K562 (cell line): ENCODE measurements around the gene MMP11. TPM values are rescaled to one million over a fixed set of nuclear protein-coding genes. Genes with fewer than 3 reads are reported as not detected.

Experiments
- CBX2 ChIP-seq: fragments of 200-600 bp; sonication (generic); IDR thresholded peaks from one replicate; pipeline ENCODE4 v1.6.1; 2012; ENCODE audit warnings: mild to moderate bottlenecking, low read length, inconsistent platforms; ENCODE audit not compliant: insufficient read depth, poor library complexity, severe bottlenecking
- EGR1 ChIP-seq: fragments of 450-650 bp; conservative IDR thresholded peaks from 2 replicates; pipeline ENCODE4 v1.6.1; 2017; ENCODE audit warnings: mild to moderate bottlenecking
- GATAD2B ChIP-seq: fragments of 450-650 bp; IDR thresholded peaks from 2 replicates; pipeline ENCODE4 v1.6.1; 2017; ENCODE audit warnings: mild to moderate bottlenecking, borderline replicate concordance
- KHSRP ChIP-seq: fragments of 450-650 bp; IDR thresholded peaks from 2 replicates; pipeline ENCODE4 v1.6.1; 2017
- MCM3 ChIP-seq: fragments of 450-650 bp; IDR thresholded peaks from 2 replicates; pipeline ENCODE4 v1.6.1; 2016
- PRMT5 ChIP-seq: sonication (generic); formaldehyde crosslinking; IDR thresholded peaks from 2 replicates; pipeline ENCODE4 v1.5.0; 2020; ENCODE audit warnings: missing genetic modification reagents
- PYGO2 ChIP-seq: fragments of 450-650 bp; IDR thresholded peaks from 2 replicates; pipeline ENCODE4 v1.6.1; 2016; ENCODE audit warnings: mild to moderate bottlenecking, missing genetic modification characterization, moderate library complexity, missing compliant biosample characterization
- SMAD4 ChIP-seq: fragments of 250-450 bp; sonication (Bioruptor Pico); conservative IDR thresholded peaks from 2 replicates; pipeline ENCODE4 v1.8.0; 2021; ENCODE audit warnings: inconsistent platforms, mild to moderate bottlenecking, moderate library complexity
- SUPT5H ChIP-seq: fragments of 450-650 bp; IDR thresholded peaks from 2 replicates; pipeline ENCODE4 v1.6.1; 2016
- TCF7L2 ChIP-seq: fragments of 150-350 bp; IDR thresholded peaks from 2 replicates; pipeline ENCODE4 v1.6.1; 2016; ENCODE audit warnings: low read depth, mild to moderate bottlenecking, low read length, moderate library complexity
- TSC22D4 ChIP-seq: fragments of 450-650 bp; IDR thresholded peaks from 2 replicates; pipeline ENCODE4 v1.6.1; 2016; ENCODE audit warnings: missing genetic modification characterization, missing biosample characterization, control low read depth
- ZNF253 ChIP-seq: fragments of 250-450 bp; sonication (Bioruptor Pico); conservative IDR thresholded peaks from 2 replicates; pipeline ENCODE4 v1.6.1; 2021; ENCODE audit warnings: mild to moderate bottlenecking
- ZZZ3 ChIP-seq: fragments of 450-650 bp; IDR thresholded peaks from 2 replicates; pipeline ENCODE4 v1.6.1; 2016; ENCODE audit warnings: antibody characterized with exemption, mild to moderate bottlenecking, moderate library complexity
- polyA plus RNA-seq, 8 experiments: library from polyadenylated mRNA; depleted of rRNA in 4 of 8; stranded (reverse) in 5 of 8; unstranded in 3 of 8; fragments of >200 nt; fragmentation: Nextera tagmentation in 2 of 8; fragmentation: Illumina TruSeq in 1 of 8; extraction: Ambion mirVana in 2 of 8; extraction: Trizol in 1 of 8; gene quantifications; 2 replicates each; pipeline versions ENCODE4 v1.2.1 to v1.2.3, GENCODE V29; 2011 to 2014; ENCODE audit warnings: inconsistent platforms in 1 of 8, missing spikeins in 1 of 8
- total RNA-seq, 7 experiments: library from RNA; depleted of rRNA in 6 of 7; stranded (reverse); fragments of >200 nt in 6 of 7; fragmentation: Illumina TruSeq in 2 of 7; extraction: Trizol in 2 of 7; gene quantifications; 2 replicates each; pipeline versions ENCODE4 v1.2.1 to v1.2.3, GENCODE V29; 2011 to 2021; ENCODE audit warnings: low replicate concordance in 1 of 7
- TF ChIP-seq, protein P1 (sequence below): fragments of 250-450 bp; sonication (Bioruptor Pico); IDR thresholded peaks from 2 replicates; pipeline ENCODE4 v1.4.0; 2020; ENCODE audit warnings: mild to moderate bottlenecking, moderate library complexity
- TF ChIP-seq, protein P2 (sequence below): fragments of 450-650 bp; conservative IDR thresholded peaks from 2 replicates; pipeline ENCODE4 v1.6.1; 2016; ENCODE audit warnings: missing genetic modification characterization, low read depth, mild to moderate bottlenecking, control low read depth, missing compliant biosample characterization
- TF ChIP-seq, protein P3 (sequence below): IDR thresholded peaks from 2 replicates; pipeline ENCODE4 v1.6.1; 2011; ENCODE audit warnings: borderline replicate concordance, low read depth, mild to moderate bottlenecking, moderate library complexity, low read length; ENCODE audit not compliant: insufficient read depth, poor library complexity, severe bottlenecking
- TF ChIP-seq, protein P4 (sequence below), 2 experiments: fragments of 150-350 bp in 1 of 2; IDR thresholded peaks; 2 replicates each; pipeline ENCODE4 v1.6.1; 2012 to 2016; ENCODE audit warnings: low read depth in 2 of 2, low read length in 2 of 2, mild to moderate bottlenecking in 1 of 2, moderate library complexity in 1 of 2

MMP11 gene
- total and polyA plus RNA-seq, 9 of the 15 experiments (the other 6 are each of a cell fraction or from before 2014, with no cell fraction given) = 0.14 to 1.8 (median 1.1) TPM; not detected in 2

DNA sequence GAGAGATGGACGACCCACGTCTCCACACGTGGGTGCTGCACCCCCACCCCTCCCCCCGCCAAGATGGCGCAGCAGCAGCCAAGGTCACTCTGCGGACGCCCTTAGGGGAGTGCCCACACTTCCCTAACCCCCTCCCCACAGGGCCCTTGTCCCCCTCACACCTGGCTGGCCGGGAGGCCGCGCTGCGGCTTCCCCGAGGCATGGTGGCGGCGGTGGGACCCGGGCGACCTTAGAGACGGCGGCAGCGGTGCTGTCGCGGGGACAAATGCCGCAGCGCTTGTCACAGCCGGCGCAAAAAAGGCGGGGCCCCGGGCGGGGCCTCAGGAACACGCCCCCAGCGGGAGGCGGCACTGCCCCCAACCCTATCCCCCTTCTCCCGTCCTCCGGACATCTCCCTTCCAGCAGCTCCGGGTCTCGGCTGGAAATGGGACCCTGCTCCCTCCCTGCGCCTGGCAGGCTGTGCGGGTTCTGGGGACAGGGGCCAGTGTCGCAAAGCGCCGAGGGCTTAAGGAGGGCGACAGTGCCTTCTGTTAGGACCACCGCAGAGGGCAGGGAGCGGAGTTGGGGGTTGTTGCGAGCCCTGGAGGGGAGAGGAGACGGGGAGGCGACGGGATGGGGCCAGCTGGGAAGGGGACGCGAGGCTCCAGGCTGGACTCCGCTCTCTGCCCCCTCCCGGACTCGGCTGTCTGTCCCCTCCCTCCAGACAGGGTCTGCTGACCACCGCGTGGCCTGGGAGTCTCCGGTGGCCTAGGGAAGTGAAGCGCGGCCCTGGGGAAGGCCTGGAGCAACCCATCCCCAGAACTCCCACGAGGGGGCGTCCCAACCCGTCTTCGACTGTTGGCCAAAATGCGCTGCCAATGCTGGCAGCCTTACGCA, 4.7 kb upstream of the MMP11 start, which contains the start of gene CHCHD10 (continued):
- TF ChIP-seq, protein P1, sequence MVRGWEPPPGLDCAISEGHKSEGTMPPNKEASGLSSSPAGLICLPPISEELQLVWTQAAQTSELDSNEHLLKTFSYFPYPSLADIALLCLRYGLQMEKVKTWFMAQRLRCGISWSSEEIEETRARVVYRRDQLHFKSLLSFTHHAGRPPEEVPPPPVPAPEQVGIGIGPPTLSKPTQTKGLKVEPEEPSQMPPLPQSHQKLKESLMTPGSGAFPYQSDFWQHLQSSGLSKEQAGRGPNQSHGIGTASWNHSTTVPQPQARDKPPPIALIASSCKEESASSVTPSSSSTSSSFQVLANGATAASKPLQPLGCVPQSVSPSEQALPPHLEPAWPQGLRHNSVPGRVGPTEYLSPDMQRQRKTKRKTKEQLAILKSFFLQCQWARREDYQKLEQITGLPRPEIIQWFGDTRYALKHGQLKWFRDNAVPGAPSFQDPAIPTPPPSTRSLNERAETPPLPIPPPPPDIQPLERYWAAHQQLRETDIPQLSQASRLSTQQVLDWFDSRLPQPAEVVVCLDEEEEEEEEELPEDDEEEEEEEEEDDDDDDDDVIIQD (CRISPR knock-in tag) = no peak; the same call in 1 of the 2 replicates
- TF ChIP-seq TCF7L2 = no peak
- TF ChIP-seq SMAD4 (CRISPR knock-in tag) = peak; percentile 26; the same call in 1 of the 2 replicates
- peak; percentile 92 for TF ChIP-seq SUPT5H
- TF ChIP-seq ZZZ3 = no peak
- no peak for TF ChIP-seq PYGO2
- TF ChIP-seq, protein P2, sequence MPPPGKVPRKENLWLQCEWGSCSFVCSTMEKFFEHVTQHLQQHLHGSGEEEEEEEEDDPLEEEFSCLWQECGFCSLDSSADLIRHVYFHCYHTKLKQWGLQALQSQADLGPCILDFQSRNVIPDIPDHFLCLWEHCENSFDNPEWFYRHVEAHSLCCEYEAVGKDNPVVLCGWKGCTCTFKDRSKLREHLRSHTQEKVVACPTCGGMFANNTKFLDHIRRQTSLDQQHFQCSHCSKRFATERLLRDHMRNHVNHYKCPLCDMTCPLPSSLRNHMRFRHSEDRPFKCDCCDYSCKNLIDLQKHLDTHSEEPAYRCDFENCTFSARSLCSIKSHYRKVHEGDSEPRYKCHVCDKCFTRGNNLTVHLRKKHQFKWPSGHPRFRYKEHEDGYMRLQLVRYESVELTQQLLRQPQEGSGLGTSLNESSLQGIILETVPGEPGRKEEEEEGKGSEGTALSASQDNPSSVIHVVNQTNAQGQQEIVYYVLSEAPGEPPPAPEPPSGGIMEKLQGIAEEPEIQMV (tag) = no peak
- TF ChIP-seq, protein P3, sequence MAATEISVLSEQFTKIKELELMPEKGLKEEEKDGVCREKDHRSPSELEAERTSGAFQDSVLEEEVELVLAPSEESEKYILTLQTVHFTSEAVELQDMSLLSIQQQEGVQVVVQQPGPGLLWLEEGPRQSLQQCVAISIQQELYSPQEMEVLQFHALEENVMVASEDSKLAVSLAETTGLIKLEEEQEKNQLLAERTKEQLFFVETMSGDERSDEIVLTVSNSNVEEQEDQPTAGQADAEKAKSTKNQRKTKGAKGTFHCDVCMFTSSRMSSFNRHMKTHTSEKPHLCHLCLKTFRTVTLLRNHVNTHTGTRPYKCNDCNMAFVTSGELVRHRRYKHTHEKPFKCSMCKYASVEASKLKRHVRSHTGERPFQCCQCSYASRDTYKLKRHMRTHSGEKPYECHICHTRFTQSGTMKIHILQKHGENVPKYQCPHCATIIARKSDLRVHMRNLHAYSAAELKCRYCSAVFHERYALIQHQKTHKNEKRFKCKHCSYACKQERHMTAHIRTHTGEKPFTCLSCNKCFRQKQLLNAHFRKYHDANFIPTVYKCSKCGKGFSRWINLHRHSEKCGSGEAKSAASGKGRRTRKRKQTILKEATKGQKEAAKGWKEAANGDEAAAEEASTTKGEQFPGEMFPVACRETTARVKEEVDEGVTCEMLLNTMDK = peak; percentile 65
- TF ChIP-seq PRMT5 (CRISPR knock-in tag) = no peak
- no peak for TF ChIP-seq KHSRP
- TF ChIP-seq TSC22D4 (tag) = no peak
- peak; percentile 26; the same call in 1 of the 2 replicates for TF ChIP-seq GATAD2B
- TF ChIP-seq MCM3 = no peak
- TF ChIP-seq, protein P4, sequence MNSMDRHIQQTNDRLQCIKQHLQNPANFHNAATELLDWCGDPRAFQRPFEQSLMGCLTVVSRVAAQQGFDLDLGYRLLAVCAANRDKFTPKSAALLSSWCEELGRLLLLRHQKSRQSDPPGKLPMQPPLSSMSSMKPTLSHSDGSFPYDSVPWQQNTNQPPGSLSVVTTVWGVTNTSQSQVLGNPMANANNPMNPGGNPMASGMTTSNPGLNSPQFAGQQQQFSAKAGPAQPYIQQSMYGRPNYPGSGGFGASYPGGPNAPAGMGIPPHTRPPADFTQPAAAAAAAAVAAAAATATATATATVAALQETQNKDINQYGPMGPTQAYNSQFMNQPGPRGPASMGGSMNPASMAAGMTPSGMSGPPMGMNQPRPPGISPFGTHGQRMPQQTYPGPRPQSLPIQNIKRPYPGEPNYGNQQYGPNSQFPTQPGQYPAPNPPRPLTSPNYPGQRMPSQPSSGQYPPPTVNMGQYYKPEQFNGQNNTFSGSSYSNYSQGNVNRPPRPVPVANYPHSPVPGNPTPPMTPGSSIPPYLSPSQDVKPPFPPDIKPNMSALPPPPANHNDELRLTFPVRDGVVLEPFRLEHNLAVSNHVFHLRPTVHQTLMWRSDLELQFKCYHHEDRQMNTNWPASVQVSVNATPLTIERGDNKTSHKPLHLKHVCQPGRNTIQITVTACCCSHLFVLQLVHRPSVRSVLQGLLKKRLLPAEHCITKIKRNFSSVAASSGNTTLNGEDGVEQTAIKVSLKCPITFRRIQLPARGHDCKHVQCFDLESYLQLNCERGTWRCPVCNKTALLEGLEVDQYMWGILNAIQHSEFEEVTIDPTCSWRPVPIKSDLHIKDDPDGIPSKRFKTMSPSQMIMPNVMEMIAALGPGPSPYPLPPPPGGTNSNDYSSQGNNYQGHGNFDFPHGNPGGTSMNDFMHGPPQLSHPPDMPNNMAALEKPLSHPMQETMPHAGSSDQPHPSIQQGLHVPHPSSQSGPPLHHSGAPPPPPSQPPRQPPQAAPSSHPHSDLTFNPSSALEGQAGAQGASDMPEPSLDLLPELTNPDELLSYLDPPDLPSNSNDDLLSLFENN (IDR thresholded peaks at IDR 0.05; ENCODE audit: low read depth in 2 of 2, low read length in 2 of 2) = no peak
- TF ChIP-seq ZNF253 (CRISPR knock-in tag) = no peak
- TF ChIP-seq CBX2 = no peak
- TF ChIP-seq EGR1 = peak; percentile 53
